ENCODE data around the gene KIRREL3.

The KIRREL3 gene

DNA sequence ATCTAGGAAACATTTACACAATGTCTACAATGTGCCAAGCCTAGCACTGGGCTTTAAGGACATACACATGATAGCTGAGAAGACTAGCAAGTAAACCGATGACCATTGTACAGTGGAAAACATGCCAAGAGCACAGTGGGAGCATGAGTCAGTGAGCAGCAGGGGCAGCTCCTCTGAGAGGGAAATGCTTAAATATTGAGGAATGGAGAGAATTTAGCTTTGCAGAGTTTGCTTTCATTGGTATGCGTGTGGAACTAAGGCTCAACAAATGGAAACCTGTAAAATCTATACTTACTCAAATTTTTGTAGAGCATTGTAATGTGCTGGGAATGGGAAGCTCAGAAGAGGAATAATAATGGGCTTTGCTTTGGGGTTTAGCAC is 362.8 kb downstream of the KIRREL3 start:
- Histone ChIP-seq H3K27me3 (ENCODE audit: insufficient read depth, poor library complexity, severe bottlenecking) (peaks cover 9% of the 10 kb centered on the region), H3K4me3 (replicated peaks; ENCODE audit: insufficient read depth, low read length) (no peak overlapping the region), H3K27ac (replicated peaks) (no peak overlapping the region)
- no peak for DNase-seq (ENCODE audit: low read depth in 1 of 2, low spot score in 1 of 2)
- TF ChIP-seq, protein P1, sequence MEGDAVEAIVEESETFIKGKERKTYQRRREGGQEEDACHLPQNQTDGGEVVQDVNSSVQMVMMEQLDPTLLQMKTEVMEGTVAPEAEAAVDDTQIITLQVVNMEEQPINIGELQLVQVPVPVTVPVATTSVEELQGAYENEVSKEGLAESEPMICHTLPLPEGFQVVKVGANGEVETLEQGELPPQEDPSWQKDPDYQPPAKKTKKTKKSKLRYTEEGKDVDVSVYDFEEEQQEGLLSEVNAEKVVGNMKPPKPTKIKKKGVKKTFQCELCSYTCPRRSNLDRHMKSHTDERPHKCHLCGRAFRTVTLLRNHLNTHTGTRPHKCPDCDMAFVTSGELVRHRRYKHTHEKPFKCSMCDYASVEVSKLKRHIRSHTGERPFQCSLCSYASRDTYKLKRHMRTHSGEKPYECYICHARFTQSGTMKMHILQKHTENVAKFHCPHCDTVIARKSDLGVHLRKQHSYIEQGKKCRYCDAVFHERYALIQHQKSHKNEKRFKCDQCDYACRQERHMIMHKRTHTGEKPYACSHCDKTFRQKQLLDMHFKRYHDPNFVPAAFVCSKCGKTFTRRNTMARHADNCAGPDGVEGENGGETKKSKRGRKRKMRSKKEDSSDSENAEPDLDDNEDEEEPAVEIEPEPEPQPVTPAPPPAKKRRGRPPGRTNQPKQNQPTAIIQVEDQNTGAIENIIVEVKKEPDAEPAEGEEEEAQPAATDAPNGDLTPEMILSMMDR (IDR thresholded peaks at IDR 0.05; ENCODE audit: insufficient read depth, low read length) = no peak
- no peak for TF ChIP-seq SPI1 (IDR thresholded peaks at IDR 0.05; ENCODE audit: borderline replicate concordance, low read depth)
- TF ChIP-seq GABPA (IDR thresholded peaks at IDR 0.05; ENCODE audit: low read depth) = no peak
- TF ChIP-seq, protein P2, sequence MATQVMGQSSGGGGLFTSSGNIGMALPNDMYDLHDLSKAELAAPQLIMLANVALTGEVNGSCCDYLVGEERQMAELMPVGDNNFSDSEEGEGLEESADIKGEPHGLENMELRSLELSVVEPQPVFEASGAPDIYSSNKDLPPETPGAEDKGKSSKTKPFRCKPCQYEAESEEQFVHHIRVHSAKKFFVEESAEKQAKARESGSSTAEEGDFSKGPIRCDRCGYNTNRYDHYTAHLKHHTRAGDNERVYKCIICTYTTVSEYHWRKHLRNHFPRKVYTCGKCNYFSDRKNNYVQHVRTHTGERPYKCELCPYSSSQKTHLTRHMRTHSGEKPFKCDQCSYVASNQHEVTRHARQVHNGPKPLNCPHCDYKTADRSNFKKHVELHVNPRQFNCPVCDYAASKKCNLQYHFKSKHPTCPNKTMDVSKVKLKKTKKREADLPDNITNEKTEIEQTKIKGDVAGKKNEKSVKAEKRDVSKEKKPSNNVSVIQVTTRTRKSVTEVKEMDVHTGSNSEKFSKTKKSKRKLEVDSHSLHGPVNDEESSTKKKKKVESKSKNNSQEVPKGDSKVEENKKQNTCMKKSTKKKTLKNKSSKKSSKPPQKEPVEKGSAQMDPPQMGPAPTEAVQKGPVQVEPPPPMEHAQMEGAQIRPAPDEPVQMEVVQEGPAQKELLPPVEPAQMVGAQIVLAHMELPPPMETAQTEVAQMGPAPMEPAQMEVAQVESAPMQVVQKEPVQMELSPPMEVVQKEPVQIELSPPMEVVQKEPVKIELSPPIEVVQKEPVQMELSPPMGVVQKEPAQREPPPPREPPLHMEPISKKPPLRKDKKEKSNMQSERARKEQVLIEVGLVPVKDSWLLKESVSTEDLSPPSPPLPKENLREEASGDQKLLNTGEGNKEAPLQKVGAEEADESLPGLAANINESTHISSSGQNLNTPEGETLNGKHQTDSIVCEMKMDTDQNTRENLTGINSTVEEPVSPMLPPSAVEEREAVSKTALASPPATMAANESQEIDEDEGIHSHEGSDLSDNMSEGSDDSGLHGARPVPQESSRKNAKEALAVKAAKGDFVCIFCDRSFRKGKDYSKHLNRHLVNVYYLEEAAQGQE (IDR thresholded peaks at IDR 0.05; ENCODE audit: insufficient replicate concordance, low read depth) = no peak
- no peak for TF ChIP-seq POLR2AphosphoS5 (IDR thresholded peaks at IDR 0.05; ENCODE audit: low read depth)

DNA sequence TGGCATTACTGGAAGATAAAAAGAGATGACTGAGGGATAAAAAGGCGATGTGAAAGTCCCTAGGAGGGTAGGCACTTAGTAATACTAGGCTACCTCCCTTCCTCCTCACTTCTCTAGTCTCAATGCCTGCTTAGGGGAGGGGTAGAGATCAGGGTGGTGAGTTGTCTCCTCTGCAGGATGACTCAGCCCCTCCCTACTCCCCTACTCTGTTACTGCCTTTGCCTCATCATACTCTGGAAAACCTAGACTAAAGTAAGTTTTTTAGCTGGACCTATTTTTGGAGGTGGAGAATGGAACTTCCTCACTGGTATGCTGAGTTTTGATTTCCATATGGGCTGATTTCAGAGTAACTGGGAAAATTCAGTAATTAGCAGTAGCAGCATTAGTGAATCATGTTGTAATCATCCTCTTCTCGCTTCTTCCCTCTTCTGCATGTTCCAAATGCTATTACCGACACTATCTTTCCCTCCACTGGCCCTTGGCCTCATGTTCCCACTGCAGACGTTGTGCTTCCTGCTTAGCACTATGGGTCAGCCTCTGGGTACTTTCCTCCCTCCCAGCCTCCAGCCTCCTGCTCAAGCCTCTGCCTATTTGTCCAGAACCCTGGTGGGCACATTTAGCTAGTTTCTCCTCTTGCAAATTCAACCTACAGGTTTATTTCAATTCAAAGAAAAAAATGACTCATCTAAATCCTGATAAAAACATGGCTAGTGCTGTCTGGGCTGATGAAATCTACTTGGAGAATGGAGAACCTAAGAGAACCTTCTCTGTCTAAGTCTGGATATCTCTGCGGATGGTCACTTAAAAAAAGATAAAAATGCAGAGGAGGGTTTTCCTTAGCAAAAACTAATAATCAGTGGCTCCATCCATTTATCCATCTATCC is 363.4 kb downstream of the KIRREL3 start:
- no peak for DNase-seq (ENCODE audit: low read depth in 1 of 2, low spot score in 1 of 2)
- TF ChIP-seq GABPA (IDR thresholded peaks at IDR 0.05; ENCODE audit: low read depth) (no peak), SPI1 (IDR thresholded peaks at IDR 0.05; ENCODE audit: borderline replicate concordance, low read depth) (no peak), POLR2AphosphoS5 (IDR thresholded peaks at IDR 0.05; ENCODE audit: low read depth) (no peak)
- TF ChIP-seq, protein P2 (IDR thresholded peaks at IDR 0.05; ENCODE audit: insufficient replicate concordance, low read depth) = no peak
- TF ChIP-seq, protein P1 (IDR thresholded peaks at IDR 0.05; ENCODE audit: insufficient read depth, low read length) = no peak
- Histone ChIP-seq H3K27me3 (ENCODE audit: insufficient read depth, poor library complexity, severe bottlenecking) (peaks cover 9% of the 10 kb centered on the region), H3K27ac (replicated peaks) (no peak overlapping the region), H3K4me3 (replicated peaks; ENCODE audit: insufficient read depth, low read length) (no peak overlapping the region)

DNA sequence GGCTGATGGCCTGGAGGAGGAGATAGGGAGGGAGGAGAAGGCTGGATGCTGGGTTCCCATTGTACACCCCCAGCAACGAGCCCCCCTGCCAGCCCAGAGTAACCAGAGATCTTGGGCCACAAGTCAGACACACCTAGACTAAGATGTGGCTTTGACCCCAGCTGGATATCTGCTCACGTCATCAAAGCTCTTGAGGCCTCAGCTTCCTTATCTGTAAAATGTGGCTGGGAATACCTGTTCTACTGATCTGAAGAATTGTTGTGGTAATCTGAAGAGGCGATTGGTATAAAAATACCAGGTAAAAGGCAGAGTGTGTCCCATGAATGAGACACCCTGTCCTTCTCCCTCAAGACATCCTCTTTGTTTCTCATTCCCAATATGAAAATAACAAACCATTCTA is 365.1 kb downstream of the KIRREL3 start:
- DNase-seq (ENCODE audit: low read depth in 1 of 2, low spot score in 1 of 2) = no peak
- TF ChIP-seq, protein P2 (IDR thresholded peaks at IDR 0.05; ENCODE audit: insufficient replicate concordance, low read depth) = no peak
- TF ChIP-seq POLR2AphosphoS5 (IDR thresholded peaks at IDR 0.05; ENCODE audit: low read depth) (no peak), SPI1 (IDR thresholded peaks at IDR 0.05; ENCODE audit: borderline replicate concordance, low read depth) (no peak), GABPA (IDR thresholded peaks at IDR 0.05; ENCODE audit: low read depth) (no peak)
- TF ChIP-seq, protein P1 (IDR thresholded peaks at IDR 0.05; ENCODE audit: insufficient read depth, low read length) = no peak
- H3K4me3 ChIP-seq (replicated peaks; ENCODE audit: insufficient read depth, low read length) = no peak overlapping the region
- H3K27ac ChIP-seq (replicated peaks) = no peak overlapping the region
- H3K27me3 ChIP-seq (ENCODE audit: insufficient read depth, poor library complexity, severe bottlenecking) = peaks cover 8% of the 10 kb centered on the region

All from HL-60 (cell line).